ENCODE measurements around the gene PARP14.

Gene PARP14

GRCh38 chr3:122773944-122774509 lies 93.4 kb downstream of the PARP14 start:
- no peak for DNase-seq

- DNase-seq: no peak
Measured at GRCh38 chr3:122774564-122774963, 93.9 kb downstream of the PARP14 start.

GRCh38 chr3:122776675-122777468 lies 96.2 kb downstream of the PARP14 start:
- no peak for DNase-seq

GRCh38 chr3:122777563-122777962 lies 96.9 kb downstream of the PARP14 start:
- no peak for DNase-seq
